Measurements from ENCODE around the gene CNNM2.

GRCh38 chr10:103098240-103098639 is 180.1 kb downstream of the CNNM2 start:
- TF ChIP-seq CTCF (IDR thresholded peaks at IDR 0.05; ENCODE audit: insufficient read depth, low read length, poor library complexity, severe bottlenecking) (no peak), EZH2phosphoT487 (conservative IDR thresholded peaks at IDR 0.05; ENCODE audit: low read length) (no peak)

All from SU-DHL-6 (cell line).